GM20000 (cell line): ENCODE results near the gene OSM.
"Not testable (repeated sequence)": the region's sequence is repeated elsewhere in the genome, so short reads cannot be mapped to it uniquely, and the experiment has no call there.

Source experiments
- DNase-seq: peaks from one replicate; pipeline ENCODE4 v3.0.0; 2012; ENCODE audit warnings: low spot score
- CTCF ChIP-seq: IDR thresholded peaks from 2 replicates; pipeline ENCODE4 v1.5.1; 2012; ENCODE audit warnings: mild to moderate bottlenecking, control low read depth; ENCODE audit errors: extremely low read depth, missing control alignments

The OSM gene

GRCh38 chr22:30239488-30240405 is 26.9 kb downstream of the OSM start:
- no peak for TF ChIP-seq CTCF
- no peak for DNase-seq

GRCh38 chr22:30238661-30239487 is 27.8 kb downstream of the OSM start:
- TF ChIP-seq CTCF: no peak
- DNase-seq: no peak

GRCh38 chr22:30238136-30238535 is 28.5 kb downstream of the OSM start:
- no peak for DNase-seq
- TF ChIP-seq CTCF: no peak

- DNase-seq: no peak
- TF ChIP-seq CTCF: no peak
Observed at GRCh38 chr22:30236875-30237274, 29.8 kb downstream of the OSM start.

- no peak for TF ChIP-seq CTCF
- DNase-seq: no peak
Observed at GRCh38 chr22:30235687-30236170, 30.9 kb downstream of the OSM start.

GRCh38 chr22:30234786-30235470 is 31.7 kb downstream of the OSM start:
- DNase-seq: no peak
- TF ChIP-seq CTCF: no peak

- not testable (repeated sequence) for DNase-seq
Observed at GRCh38 chr22:30234325-30234724, 32.3 kb downstream of the OSM start.
